GM12892 (cell line): ENCODE measurements around the gene PCDHGB7.

Source experiments
- POLR2A ChIP-seq: IDR thresholded peaks from 2 replicates; pipeline ENCODE4 v1.6.1; 2011; ENCODE audit warnings: low read depth, low read length, control low read depth
- TAF1 ChIP-seq: IDR thresholded peaks from 2 replicates; pipeline ENCODE4 v1.6.1; 2011; ENCODE audit warnings: low read depth, mild to moderate bottlenecking, control low read depth, low read length, borderline replicate concordance

DNA sequence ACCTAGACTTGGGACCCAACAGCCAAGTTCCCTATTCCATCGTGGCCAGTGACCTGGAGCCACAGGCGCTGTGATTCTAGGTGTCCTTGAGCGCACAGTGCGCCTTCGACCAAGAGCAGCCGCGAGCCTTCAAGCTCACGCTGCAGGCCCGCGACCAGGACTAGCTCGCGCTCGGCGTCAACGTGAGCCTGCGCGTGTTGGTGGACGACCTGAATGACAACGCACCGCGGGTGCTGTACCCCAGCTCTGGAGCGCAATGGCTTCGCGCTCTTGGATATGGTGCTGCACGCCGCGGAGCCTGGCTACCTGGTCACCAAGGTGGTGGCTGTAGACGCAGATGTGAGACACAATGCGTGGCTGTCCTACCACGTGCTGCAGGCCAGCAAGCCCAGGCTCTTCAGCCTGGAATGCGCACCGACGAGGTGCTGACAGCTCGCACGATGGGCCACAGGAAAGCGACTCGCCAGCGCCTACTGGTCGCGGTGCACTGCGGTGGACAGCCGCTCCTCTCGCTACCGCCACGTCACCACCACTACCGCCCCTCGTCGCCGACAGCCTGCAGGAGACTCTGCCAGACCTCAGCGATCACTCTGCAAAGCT is 24.2 kb downstream of the PCDHGB7 start:
- TF ChIP-seq POLR2A (no peak), TAF1 (no peak)
